ENCODE data around the gene SCAP.

SCAP gene

GRCh38 chr3:47413751-47414150, 62.0 kb downstream of the SCAP start:
- DNase-seq (ENCODE audit: low read depth): no peak

GRCh38 chr3:47412842-47413520, 62.8 kb downstream of the SCAP start:
- no peak for DNase-seq (ENCODE audit: low read depth)

- no peak for DNase-seq (ENCODE audit: low read depth)
Measured at GRCh38 chr3:47412453-47412756, 63.3 kb downstream of the SCAP start.

- no peak for DNase-seq (ENCODE audit: low read depth)
Measured at GRCh38 chr3:47411696-47412452, 63.9 kb downstream of the SCAP start.

GRCh38 chr3:47410801-47411646, 64.7 kb downstream of the SCAP start:
- no peak for DNase-seq (ENCODE audit: low read depth)

GRCh38 chr3:47410417-47410720, 65.4 kb downstream of the SCAP start:
- no peak for DNase-seq (ENCODE audit: low read depth)

GRCh38 chr3:47409688-47410416, 65.9 kb downstream of the SCAP start:
- DNase-seq (ENCODE audit: low read depth): no peak

- DNase-seq (ENCODE audit: low read depth): no peak
Measured at GRCh38 chr3:47409284-47409683, 66.5 kb downstream of the SCAP start.

GRCh38 chr3:47408839-47409229, 66.9 kb downstream of the SCAP start:
- no peak for DNase-seq (ENCODE audit: low read depth)

GRCh38 chr3:47407896-47408838, 67.6 kb downstream of the SCAP start:
- DNase-seq (ENCODE audit: low read depth): no peak

- DNase-seq (ENCODE audit: low read depth): no peak
Measured at GRCh38 chr3:47407237-47407636, 68.5 kb downstream of the SCAP start.

GRCh38 chr3:47406762-47407149, 69.0 kb downstream of the SCAP start:
- no peak for DNase-seq (ENCODE audit: low read depth)

- DNase-seq (ENCODE audit: low read depth): no peak
Measured at GRCh38 chr3:47405820-47406761, 69.7 kb downstream of the SCAP start.

- peak; percentile 64 for DNase-seq (ENCODE audit: low read depth)
Measured at GRCh38 chr3:47404955-47405790, 70.6 kb downstream of the SCAP start.

- no peak for DNase-seq (ENCODE audit: low read depth)
Measured at GRCh38 chr3:47404431-47404876, 71.3 kb downstream of the SCAP start.

GRCh38 chr3:47399531-47400270, 76.0 kb downstream of the SCAP start:
- no peak for DNase-seq (ENCODE audit: low read depth)

- no peak for DNase-seq (ENCODE audit: low read depth)
Measured at GRCh38 chr3:47399016-47399415, 76.7 kb downstream of the SCAP start.

GRCh38 chr3:47398228-47398627, 77.5 kb downstream of the SCAP start:
- no peak for DNase-seq (ENCODE audit: low read depth)

- DNase-seq (ENCODE audit: low read depth): no peak
Measured at GRCh38 chr3:47394881-47395280, 80.9 kb downstream of the SCAP start.
